IMR-90 (cell line): ENCODE measurements around the gene ASB13. TPM values are rescaled to one million over a fixed set of nuclear protein-coding genes. Genes with fewer than 3 reads are reported as not detected.

Experiments used
- ATAC-seq: fragments of 200-7000 bp; cut with Tn5 transposase; 2 replicates; pipeline ENCODE4 v1.9.1; 2020; ENCODE audit warnings: low read depth, mild to moderate bottlenecking, moderate library complexity
- BruUV-seq: library from RNA; stranded (reverse); fragments of 400-500 nt; replicated peaks from 2 replicates; lab custom pipeline; 2021; lab: Mats Ljungman, UMichigan
- CTCF ChIA-PET: fragments of 300-600 bp; formaldehyde crosslinking; extraction: SDS; loops from one replicate; lab custom pipeline; 2021; ENCODE audit warnings: antibody characterized with exemption; lab: Yijun Ruan, JAX
- POLR2A ChIA-PET: fragments of 300-600 bp; sonication (Branson Sonifier 250); formaldehyde crosslinking; loops from one replicate; lab custom pipeline; 2022; ENCODE audit warnings: antibody characterized with exemption; ENCODE audit not compliant: unreplicated experiment; lab: Charles Lee
- DNase-seq: peaks from one replicate; pipeline ENCODE4 v3.0.0; 2013
- H2AFZ ChIP-seq: replicated peaks from 2 replicates; pipeline ENCODE3; 2013; ENCODE audit warnings: low read length, mild to moderate bottlenecking; ENCODE audit not compliant: poor library complexity
- H2AK5ac ChIP-seq: 2 replicates; pipeline ENCODE4 v1.6.1; 2013; ENCODE audit warnings: low read depth, low read length, inconsistent platforms
- H2AK9ac ChIP-seq: replicated peaks from 2 replicates; pipeline ENCODE3; 2013; ENCODE audit warnings: mild to moderate bottlenecking, low read depth, low read length, moderate library complexity; ENCODE audit not compliant: poor library complexity
- H2BK120ac ChIP-seq: 2 replicates; pipeline ENCODE4 v1.6.1; 2013; ENCODE audit warnings: low read depth, low read length, inconsistent platforms
- H2BK15ac ChIP-seq: 3 replicates; pipeline ENCODE4 v1.6.1; 2013; ENCODE audit warnings: low read depth, low read length, inconsistent platforms
- H2BK20ac ChIP-seq: 2 replicates; pipeline ENCODE4 v1.6.1; 2013; ENCODE audit warnings: low read depth, mild to moderate bottlenecking, inconsistent platforms, low read length, moderate library complexity
- H2BK5ac ChIP-seq: 2 replicates; pipeline ENCODE4 v1.6.1; 2013; ENCODE audit warnings: mild to moderate bottlenecking, low read depth, low read length, inconsistent platforms; ENCODE audit not compliant: poor library complexity, severe bottlenecking
- H3K14ac ChIP-seq: replicated peaks from 2 replicates; pipeline ENCODE4 v1.6.1; 2013; ENCODE audit warnings: low read depth, low read length, inconsistent platforms
- H3K18ac ChIP-seq: 2 replicates; pipeline ENCODE4 v1.6.1; 2013; ENCODE audit warnings: low read depth, low read length, control low read depth
- H3K23ac ChIP-seq: 2 replicates; pipeline ENCODE4 v1.6.1; 2013; ENCODE audit warnings: low read depth, low read length, inconsistent platforms
- H3K27ac ChIP-seq: 2 replicates; pipeline ENCODE4 v1.5.1; 2013; ENCODE audit warnings: mild to moderate bottlenecking, control low read depth, low read length; ENCODE audit not compliant: insufficient read depth
- H3K27me3 ChIP-seq: 2 replicates; pipeline ENCODE4 v1.6.1; 2013; ENCODE audit warnings: low read length; ENCODE audit not compliant: control insufficient read depth, insufficient read depth
- H3K36me3 ChIP-seq: 2 replicates; pipeline ENCODE4 v1.6.1; 2013; ENCODE audit warnings: low read length, mixed read lengths; ENCODE audit not compliant: control insufficient read depth, insufficient read depth
- H3K4ac ChIP-seq: 2 replicates; pipeline ENCODE4 v1.6.1; 2013; ENCODE audit warnings: low read depth, low read length, inconsistent platforms
- H3K4me1 ChIP-seq: 2 replicates; pipeline ENCODE4 v1.6.1; 2013; ENCODE audit warnings: low read length, mixed read lengths; ENCODE audit not compliant: control insufficient read depth, insufficient read depth
- H3K4me2 ChIP-seq: 2 replicates; pipeline ENCODE4 v1.6.1; 2013; ENCODE audit warnings: low read depth, mild to moderate bottlenecking, control low read depth, low read length, moderate library complexity
- H3K4me3 ChIP-seq: 2 replicates; pipeline ENCODE4 v1.5.1; 2013; ENCODE audit warnings: low read depth, mild to moderate bottlenecking, control low read depth, low read length, moderate library complexity; ENCODE audit not compliant: insufficient read depth
- H3K56ac ChIP-seq: 2 replicates; pipeline ENCODE4 v1.6.1; 2013; ENCODE audit warnings: low read length, inconsistent platforms; ENCODE audit not compliant: insufficient read depth; ENCODE audit errors: extremely low read depth
- H3K79me1 ChIP-seq, 2 experiments: 2 replicates each; pipeline ENCODE4 v1.6.1; 2013; ENCODE audit warnings: low read length in 2 of 2, inconsistent platforms in 1 of 2, low read depth in 1 of 2
- H3K9ac ChIP-seq: 2 replicates; pipeline ENCODE4 v1.6.1; 2013; ENCODE audit warnings: low read depth, low read length, control low read depth
- H3K9me1 ChIP-seq: 2 replicates; pipeline ENCODE4 v1.6.1; 2013; ENCODE audit warnings: low read length, inconsistent platforms; ENCODE audit not compliant: insufficient read depth
- H3K9me3 ChIP-seq: 2 replicates; pipeline ENCODE4 v1.6.1; 2013; ENCODE audit warnings: low read length; ENCODE audit not compliant: control insufficient read depth, insufficient read depth
- H4K20me1 ChIP-seq: 2 replicates; pipeline ENCODE4 v1.6.1; 2013; ENCODE audit warnings: low read length, inconsistent platforms; ENCODE audit not compliant: insufficient read depth
- H4K5ac ChIP-seq: 2 replicates; pipeline ENCODE4 v1.6.1; 2013; ENCODE audit warnings: mild to moderate bottlenecking, low read depth, low read length, control low read depth
- H4K8ac ChIP-seq, 2 experiments: 2 replicates each; pipeline ENCODE4 v1.6.1; 2013; ENCODE audit warnings: low read depth in 2 of 2, low read length in 2 of 2, control low read depth in 1 of 2, inconsistent platforms in 1 of 2
- H4K91ac ChIP-seq: 2 replicates; pipeline ENCODE4 v1.6.1; 2013; ENCODE audit warnings: low read depth, low read length, inconsistent platforms; ENCODE audit not compliant: insufficient read depth
- CHD1 ChIP-seq: IDR thresholded peaks from 2 replicates; pipeline ENCODE4 v1.6.1; 2012; ENCODE audit warnings: low read depth, low read length, improper control_type of control experiment
- CTCF ChIP-seq: conservative IDR thresholded peaks from 2 replicates; pipeline ENCODE4 v1.5.1; 2012; ENCODE audit warnings: mild to moderate bottlenecking, low read depth, low read length, improper control_type of control experiment
- MAFK ChIP-seq: IDR thresholded peaks from 2 replicates; pipeline ENCODE4 v1.6.1; 2012; ENCODE audit warnings: low read depth, low read length, improper control_type of control experiment
- NFE2L2 ChIP-seq: fragments of 150-350 bp; IDR thresholded peaks from 2 replicates; pipeline ENCODE4 v1.6.1; 2016; ENCODE audit warnings: low read depth, mild to moderate bottlenecking, low read length
- RFX5 ChIP-seq: IDR thresholded peaks from 2 replicates; pipeline ENCODE4 v1.8.0; 2012; ENCODE audit warnings: low read depth, mild to moderate bottlenecking, low read length, moderate library complexity
- WGBS, 2 experiments: methylation state at CpG; one replicate each; pipeline versions ENCODE4 v1.1.5 to v1.1.7; 2013; ENCODE audit warnings: missing lambda C conversion rate in 2 of 2; ENCODE audit not compliant: insufficient read length in 1 of 2; ENCODE audit errors: extremely low coverage in 2 of 2; 5-methylcytosine and 5-hydroxymethylcytosine counted together
- dilution Hi-C: fragments of 300-500 bp; cut with HindIII; formaldehyde crosslinking; loops from one replicate; pipeline ENCODE4 v1.14.3; 2018; ENCODE audit warnings: low sequenced_read_pairs; ENCODE audit not compliant: unreplicated experiment
- in situ Hi-C: fragments of 300-500 bp; cut with MboI; formaldehyde crosslinking; loops from 3 replicates; pipeline ENCODE4 v1.14.3; 2019; ENCODE audit warnings: low sequenced_read_pairs, inconsistent platforms, mixed read lengths
- intact Hi-C: fragments of 100-400 bp; cut with micrococcal nuclease; formaldehyde crosslinking; loops from 2 replicates; pipeline ENCODE4 v1.10.0; 2022
- polyA plus RNA-seq, 3 experiments: library from polyadenylated mRNA; depleted of rRNA; stranded (reverse); fragments of >200 nt; gene quantifications; 2 replicates each; pipeline ENCODE4 v1.2.3, GENCODE V29; 2012; ENCODE audit warnings: low replicate concordance in 1 of 3
- total RNA-seq: library from RNA; depleted of rRNA; stranded (reverse); fragments of >200 nt; gene quantifications from 2 replicates; pipeline ENCODE4 v1.2.3, GENCODE V29; 2012

The ASB13 gene
- total and polyA plus RNA-seq, 2 of the 4 experiments (the other 2 are of a cell fraction), result 4.6 to 6.3 TPM

GRCh38 chr10:5652746-5653145 lies 13.6 kb downstream of the ASB13 start:
- BruUV-seq, result no TSS peak
- H4K8ac ChIP-seq, result no peak overlapping the region
- 96% methylated on average over 14 of the region's 14 CpGs; no CpG with 5 or more reads in 1 of the 2 experiments for WGBS, 2 experiments
- ChIA-PET CTCF (no interaction called here), POLR2A (no interaction called here)
- no peak overlapping the region for H3K14ac ChIP-seq
- ATAC-seq (no peak), DNase-seq (no peak)
- H2AK5ac ChIP-seq, result no peak overlapping the region
- H2AK9ac ChIP-seq, result no peak overlapping the region
- no peak overlapping the region for H2BK120ac ChIP-seq
- H3K56ac ChIP-seq, result no peak overlapping the region
- H3K18ac ChIP-seq, result no peak overlapping the region
- no peaks in the 10 kb centered on the region for H3K9me1 ChIP-seq
- no peaks in the 10 kb centered on the region for H3K9me3 ChIP-seq
- no peak overlapping the region for H2BK15ac ChIP-seq
- dilution Hi-C loops (no loop called here), in situ Hi-C loops (no loop called here), intact Hi-C loops (no loop called here)
- no peak overlapping the region for H4K5ac ChIP-seq
- no peak overlapping the region for H3K23ac ChIP-seq
- H2BK5ac ChIP-seq, result no peak overlapping the region
- H3K79me1 ChIP-seq, result peaks cover 0 to 5% of the 10 kb centered on the region in 2 experiments; a peak in 1 of 4 replicates
- H4K91ac ChIP-seq, result no peak overlapping the region
- no peak overlapping the region for H3K4me2 ChIP-seq
- no peaks in the 10 kb centered on the region for H3K27me3 ChIP-seq
- no peak overlapping the region for H3K9ac ChIP-seq
- no peak for TF ChIP-seq NFE2L2
- TF ChIP-seq RFX5, result no peak
- TF ChIP-seq MAFK, result no peak
- TF ChIP-seq CHD1, result no peak
- no peak for TF ChIP-seq CTCF
- no peaks in the 10 kb centered on the region for H3K4me1 ChIP-seq
- no peak overlapping the region for H3K4me3 ChIP-seq
- H3K27ac ChIP-seq, result no peak overlapping the region
- H2AFZ ChIP-seq, result no peak overlapping the region
- H3K36me3 ChIP-seq, result peaks cover 16% of the 10 kb centered on the region; the same call in 1 of the 2 replicates
- no peaks in the 10 kb centered on the region for H4K20me1 ChIP-seq
- no peak overlapping the region for H3K4ac ChIP-seq
- no peak overlapping the region for H2BK20ac ChIP-seq
